OCI-LY3 (cell line): ENCODE data around the gene PRIM2.
"Not testable (repeated sequence)": the region's sequence is repeated elsewhere in the genome, so short reads cannot be mapped to it uniquely, and the experiment has no call there.

Source experiments
- EZH2phosphoT487 ChIP-seq: fragments of 200-600 bp; shearing (Covaris generic); IDR thresholded peaks from 2 replicates; pipeline ENCODE4 v1.6.1; 2018; ENCODE audit warnings: antibody characterized with exemption, mixed run types, low read depth
- TF ChIP-seq, protein P1 (sequence below): fragments of 200-600, 300-600 bp; sonication (generic); IDR thresholded peaks from 2 replicates; pipeline ENCODE4 v1.5.1; 2014; ENCODE audit warnings: antibody characterized with exemption, low read length, low read depth

DNA sequence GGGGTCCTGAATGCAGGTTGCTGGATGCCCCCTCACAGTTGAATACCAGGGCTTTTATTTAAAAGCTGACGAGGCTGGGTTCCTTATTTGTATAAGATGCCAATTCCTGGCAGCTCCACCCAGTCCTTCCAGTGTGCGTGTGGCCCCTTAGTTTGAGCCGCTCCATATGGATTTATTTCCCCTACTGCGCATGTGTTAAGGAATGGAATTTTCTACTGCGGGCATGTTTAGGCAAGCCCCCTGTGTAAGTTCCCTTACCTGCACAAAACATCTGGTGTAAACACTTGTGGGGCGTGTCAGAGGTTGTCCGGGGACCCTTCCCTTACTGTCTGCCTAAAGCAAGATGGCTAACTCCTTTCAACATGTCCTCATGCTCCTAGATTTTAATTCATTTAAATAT, 174.4 kb downstream of the PRIM2 start:
- TF ChIP-seq, protein P1, sequence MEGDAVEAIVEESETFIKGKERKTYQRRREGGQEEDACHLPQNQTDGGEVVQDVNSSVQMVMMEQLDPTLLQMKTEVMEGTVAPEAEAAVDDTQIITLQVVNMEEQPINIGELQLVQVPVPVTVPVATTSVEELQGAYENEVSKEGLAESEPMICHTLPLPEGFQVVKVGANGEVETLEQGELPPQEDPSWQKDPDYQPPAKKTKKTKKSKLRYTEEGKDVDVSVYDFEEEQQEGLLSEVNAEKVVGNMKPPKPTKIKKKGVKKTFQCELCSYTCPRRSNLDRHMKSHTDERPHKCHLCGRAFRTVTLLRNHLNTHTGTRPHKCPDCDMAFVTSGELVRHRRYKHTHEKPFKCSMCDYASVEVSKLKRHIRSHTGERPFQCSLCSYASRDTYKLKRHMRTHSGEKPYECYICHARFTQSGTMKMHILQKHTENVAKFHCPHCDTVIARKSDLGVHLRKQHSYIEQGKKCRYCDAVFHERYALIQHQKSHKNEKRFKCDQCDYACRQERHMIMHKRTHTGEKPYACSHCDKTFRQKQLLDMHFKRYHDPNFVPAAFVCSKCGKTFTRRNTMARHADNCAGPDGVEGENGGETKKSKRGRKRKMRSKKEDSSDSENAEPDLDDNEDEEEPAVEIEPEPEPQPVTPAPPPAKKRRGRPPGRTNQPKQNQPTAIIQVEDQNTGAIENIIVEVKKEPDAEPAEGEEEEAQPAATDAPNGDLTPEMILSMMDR, result not testable (repeated sequence)
- TF ChIP-seq EZH2phosphoT487, result not testable (repeated sequence)
